Suprapubic skin (tissue), 4 donors: ENCODE results near the gene DFFB. TPM values are rescaled to one million over a fixed set of nuclear protein-coding genes. Genes with fewer than 3 reads are reported as not detected.

Experiments used
- DNase-seq, 2 donors: peaks; one replicate each; pipeline ENCODE4 v3.0.0-alpha.2; 2019; ENCODE audit warnings: low spot score in 2 of 2
- H3K27ac ChIP-seq: fragments of 200-600 bp; sonication (generic); one replicate; pipeline ENCODE4 v1.5.1; 2019
- H3K27me3 ChIP-seq: fragments of 200-600 bp; sonication (generic); one replicate; pipeline ENCODE4 v1.5.1; 2019
- H3K36me3 ChIP-seq: fragments of 200-600 bp; sonication (generic); one replicate; pipeline ENCODE4 v1.5.1; 2019
- H3K4me1 ChIP-seq: fragments of 200-600 bp; sonication (generic); one replicate; pipeline ENCODE4 v1.5.1; 2019
- H3K4me3 ChIP-seq: fragments of 200-600 bp; sonication (generic); one replicate; pipeline ENCODE4 v1.5.1; 2019; ENCODE audit warnings: mild to moderate bottlenecking
- H3K9me3 ChIP-seq: fragments of 200-600 bp; sonication (generic); one replicate; pipeline ENCODE4 v1.5.1; 2019
- CTCF ChIP-seq, 2 donors: fragments of 200-600 bp in 1 of 2; fragments of 450-650 bp in 1 of 2; sonication (generic) in 1 of 2; IDR thresholded peaks; one replicate each; pipeline ENCODE4 v1.5.1; 2016 to 2019; ENCODE audit warnings: antibody characterized with exemption in 2 of 2, mild to moderate bottlenecking in 1 of 2, moderate library complexity in 1 of 2
- EP300 ChIP-seq: sonication (generic); formaldehyde crosslinking; IDR thresholded peaks from one replicate; pipeline ENCODE4 v1.6.1; 2017; ENCODE audit warnings: antibody characterized with exemption
- POLR2A ChIP-seq, 2 donors: fragments of 450-650 bp; IDR thresholded peaks; one replicate each; pipeline ENCODE4 v1.6.1; 2017; ENCODE audit warnings: antibody characterized with exemption in 2 of 2, mild to moderate bottlenecking in 2 of 2, moderate library complexity in 2 of 2
- POLR2AphosphoS5 ChIP-seq, 3 donors: sonication (generic); formaldehyde crosslinking; IDR thresholded peaks; one replicate each; pipeline ENCODE4 v1.6.1; 2017; ENCODE audit warnings: antibody characterized with exemption in 3 of 3
- WGBS: methylation state at CpG from one replicate; pipeline ENCODE4 v1.1.5; 2018; 5-methylcytosine and 5-hydroxymethylcytosine counted together
- total RNA-seq, 4 donors: library from RNA; depleted of rRNA; stranded (reverse); fragments of >200 nt; gene quantifications; one replicate each; pipeline ENCODE4 v1.1.0, GENCODE V29; 2016

The DFFB gene
- total RNA-seq, 4 donors from 2014 or later = 2.7 to 6.8 (median 4.2) TPM

GRCh38 chr1:3871451-3871805 is 14.2 kb downstream of the DFFB start:
- Histone ChIP-seq H3K4me3 (no peak overlapping the region), H3K27me3 (no peaks in the 10 kb centered on the region), H3K27ac (no peak overlapping the region), H3K4me1 (no peaks in the 10 kb centered on the region), H3K36me3 (peaks cover 80% of the 10 kb centered on the region), H3K9me3 (no peaks in the 10 kb centered on the region)
- 90% methylated on average over 7 of the region's 7 CpGs for WGBS
- TF ChIP-seq POLR2AphosphoS5 (IDR thresholded peaks at IDR 0.05) = no peak
- no peak for DNase-seq

- DNase-seq = no peak
- no peaks in the 10 kb centered on the region for H3K27me3 ChIP-seq
- TF ChIP-seq EP300 (no peak), POLR2A (IDR thresholded peaks at IDR 0.05) (no peak), CTCF (IDR thresholded peaks at IDR 0.05) (no peak), POLR2AphosphoS5 (IDR thresholded peaks at IDR 0.05) (no peak)
- H3K4me1 ChIP-seq = no peaks in the 10 kb centered on the region
- H3K27ac ChIP-seq = no peak overlapping the region
- no peak overlapping the region for H3K4me3 ChIP-seq
- WGBS = 88% methylated on average over 5 of the region's 8 CpGs
- peaks cover 77% of the 10 kb centered on the region for H3K36me3 ChIP-seq
- no peaks in the 10 kb centered on the region for H3K9me3 ChIP-seq
Measured at GRCh38 chr1:3872546-3872945, 15.3 kb downstream of the DFFB start.

- no peak overlapping the region for H3K27ac ChIP-seq
- peaks cover 83% of the 10 kb centered on the region for H3K36me3 ChIP-seq
- DNase-seq = no peak
- H3K4me3 ChIP-seq = no peak overlapping the region
- TF ChIP-seq POLR2AphosphoS5 (IDR thresholded peaks at IDR 0.05) (no peak), POLR2A (IDR thresholded peaks at IDR 0.05) (no peak), CTCF (IDR thresholded peaks at IDR 0.05) (no peak), EP300 (no peak)
- H3K27me3 ChIP-seq = no peaks in the 10 kb centered on the region
- WGBS = 94% methylated on average over 23 of the region's 23 CpGs
- no peaks in the 10 kb centered on the region for H3K4me1 ChIP-seq
- no peaks in the 10 kb centered on the region for H3K9me3 ChIP-seq
Measured at GRCh38 chr1:3874736-3875135, 17.5 kb downstream of the DFFB start.

- no peak overlapping the region for H3K4me3 ChIP-seq
- no peak overlapping the region for H3K27ac ChIP-seq
- no peaks in the 10 kb centered on the region for H3K9me3 ChIP-seq
- no peaks in the 10 kb centered on the region for H3K4me1 ChIP-seq
- H3K36me3 ChIP-seq = peaks cover 79% of the 10 kb centered on the region
- H3K27me3 ChIP-seq = no peaks in the 10 kb centered on the region
- 84% methylated on average over 10 of the region's 16 CpGs for WGBS
- TF ChIP-seq POLR2AphosphoS5 (IDR thresholded peaks at IDR 0.05) = no peak
- no peak for TF ChIP-seq EP300
- no peak for TF ChIP-seq CTCF (IDR thresholded peaks at IDR 0.05)
- TF ChIP-seq POLR2A (IDR thresholded peaks at IDR 0.05) = no peak
- no peak for DNase-seq
Measured at GRCh38 chr1:3876716-3877115, 19.4 kb downstream of the DFFB start.

- TF ChIP-seq POLR2AphosphoS5 (IDR thresholded peaks at IDR 0.05) = no peak
- no peaks in the 10 kb centered on the region for H3K9me3 ChIP-seq
- peaks cover 67% of the 10 kb centered on the region for H3K36me3 ChIP-seq
- no peaks in the 10 kb centered on the region for H3K27me3 ChIP-seq
- no peak overlapping the region for H3K27ac ChIP-seq
- DNase-seq = no peak
- H3K4me1 ChIP-seq = no peaks in the 10 kb centered on the region
- H3K4me3 ChIP-seq = no peak overlapping the region
- WGBS = 98% methylated on average over 7 of the region's 7 CpGs
Measured at GRCh38 chr1:3879099-3879498, 21.8 kb downstream of the DFFB start.

GRCh38 chr1:3879787-3880428 is 22.6 kb downstream of the DFFB start:
- no peak for DNase-seq
- H3K9me3 ChIP-seq = no peaks in the 10 kb centered on the region
- no peaks in the 10 kb centered on the region for H3K27me3 ChIP-seq
- TF ChIP-seq EP300 (no peak), POLR2A (IDR thresholded peaks at IDR 0.05) (no peak), CTCF (IDR thresholded peaks at IDR 0.05) (no peak), POLR2AphosphoS5 (IDR thresholded peaks at IDR 0.05) (no peak)
- H3K27ac ChIP-seq = no peak overlapping the region
- H3K4me1 ChIP-seq = no peaks in the 10 kb centered on the region
- H3K4me3 ChIP-seq = no peak overlapping the region
- H3K36me3 ChIP-seq = peaks cover 65% of the 10 kb centered on the region
- 88% methylated on average over 9 of the region's 9 CpGs for whole genome bisulfite sequencing
